GM18508 (cell line): ENCODE data around the gene XAB2.

ENCODE experiments used
- ATAC-seq: cut with Tn5 transposase; IDR thresholded peaks from one replicate; pipeline ENCODE4 v1.9.1; 2021; ENCODE audit warnings: moderate number of reproducible peaks; ENCODE audit not compliant: insufficient read depth, unreplicated experiment

Gene XAB2

DNA sequence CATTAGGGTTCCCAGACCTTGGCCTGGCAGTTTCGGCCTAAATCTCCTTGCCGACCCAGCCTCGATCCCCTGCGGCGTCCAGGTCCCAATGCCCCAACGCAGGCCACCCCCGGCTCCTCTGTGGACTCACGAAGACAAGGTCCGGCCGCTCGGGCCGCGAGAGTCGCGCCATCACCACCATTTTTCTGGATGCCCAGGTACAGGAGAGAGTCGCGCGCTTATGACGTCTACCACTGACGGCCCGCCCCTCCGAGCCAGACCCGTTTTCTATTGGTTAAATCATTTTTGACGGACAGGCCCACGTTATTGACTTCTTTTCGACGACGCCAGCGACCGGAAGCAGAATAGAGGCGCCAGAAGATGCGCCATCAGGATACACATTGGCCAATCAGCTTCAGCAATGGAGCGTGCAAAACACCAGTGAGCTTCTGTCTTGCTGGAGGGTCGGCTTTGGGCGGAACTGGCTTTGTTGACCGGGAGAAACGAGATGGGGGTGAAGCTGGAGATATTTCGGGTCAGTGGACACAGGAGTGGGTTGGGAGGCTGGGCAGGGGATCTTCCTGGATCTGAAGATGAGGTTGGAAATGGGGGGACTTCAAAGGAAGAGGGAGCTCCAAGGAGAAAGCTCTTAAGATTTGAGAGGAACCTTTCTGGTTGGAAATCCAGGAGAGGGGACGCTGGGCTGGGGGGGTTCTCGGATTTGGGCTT, at the start of gene XAB2, which contains the start of gene PET100:
XAB2 (minus strand) TSS at position 199 of the 708 bp plus-strand sequence; CDS start at position 181, 18 bp downstream.
PET100 (plus strand) TSS at position 447 of the 708 bp plus-strand sequence; CDS start at position 488, 41 bp downstream.
- ATAC-seq, result peak; percentile 77

DNA sequence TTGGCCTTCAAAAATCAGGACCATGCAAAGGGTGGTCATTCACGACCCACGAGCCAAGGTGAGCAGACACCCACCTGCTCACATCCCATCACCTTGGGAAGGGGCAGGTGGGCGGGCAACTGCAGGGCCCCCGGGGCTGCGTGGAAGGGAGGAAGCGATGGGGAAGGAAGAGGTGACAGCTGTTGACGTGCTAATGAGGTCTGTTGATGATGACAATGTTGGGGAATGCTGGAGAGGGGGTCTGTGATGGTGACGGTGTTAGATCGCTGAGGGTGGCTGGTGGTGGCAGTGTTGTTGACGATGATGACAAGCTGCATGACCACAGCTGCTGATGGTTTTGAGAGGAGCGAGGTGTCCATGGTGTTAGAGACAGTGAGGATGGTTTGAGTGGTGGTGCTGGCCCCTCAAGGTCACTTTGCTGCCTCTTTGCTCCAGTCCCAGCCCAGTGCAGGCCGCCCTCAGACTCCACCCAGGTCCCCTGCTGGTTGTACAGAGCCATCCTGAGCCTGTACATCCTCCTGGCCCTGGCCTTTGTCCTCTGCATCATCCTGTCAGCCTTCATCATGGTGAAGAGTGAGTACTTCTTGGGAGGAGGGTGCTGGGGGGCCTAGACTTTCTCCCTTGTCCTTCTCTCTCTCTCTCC, 48.4 kb upstream of the XAB2 start:
- ATAC-seq, result no peak

DNA sequence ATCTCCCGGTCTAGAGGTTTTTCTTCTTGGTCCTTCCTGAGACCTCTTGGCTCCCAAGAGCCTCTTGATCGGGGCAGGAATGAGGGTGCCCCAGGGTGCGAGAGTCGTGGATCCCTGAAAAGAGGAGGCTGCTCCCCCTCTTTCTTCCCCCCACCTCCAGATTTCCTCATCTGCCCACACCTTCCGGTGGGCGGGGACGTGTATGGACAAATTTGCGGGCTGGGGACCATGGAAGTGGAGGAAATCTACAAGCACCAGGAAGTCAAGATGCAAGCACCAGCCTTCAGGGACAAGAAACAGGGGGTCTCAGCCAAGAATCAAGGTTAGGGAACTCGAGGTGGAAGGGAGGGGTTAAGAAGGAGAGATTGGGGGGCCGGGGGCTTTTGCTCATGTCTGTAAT, 47.5 kb upstream of the XAB2 start, which contains the start of gene MCEMP1:
MCEMP1 (plus strand) TSS at position 237 of the 400 bp plus-strand sequence; CDS start at position 268, 31 bp downstream.
- ATAC-seq, result no peak

DNA sequence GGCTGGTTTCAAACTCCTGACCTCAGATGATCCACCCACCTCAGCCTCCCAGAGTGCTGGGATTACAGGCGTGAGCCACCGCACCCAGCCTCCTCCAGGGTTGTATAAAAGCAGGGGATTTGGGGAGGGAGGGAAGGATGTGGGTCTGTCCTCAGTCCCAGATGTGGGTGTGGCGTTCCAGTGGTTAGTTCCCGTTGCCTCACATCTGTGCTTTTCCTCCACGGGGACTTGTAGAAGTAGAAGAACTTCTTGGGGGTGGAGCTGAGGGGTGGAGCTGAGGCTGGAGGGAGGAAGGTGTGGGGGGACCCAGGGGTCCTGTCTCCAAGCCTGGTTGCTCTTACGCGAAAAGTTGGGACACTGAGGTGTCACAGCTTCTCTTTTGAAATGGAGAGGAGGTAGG, 47.0 kb upstream of the XAB2 start:
- ATAC-seq, result no peak

DNA sequence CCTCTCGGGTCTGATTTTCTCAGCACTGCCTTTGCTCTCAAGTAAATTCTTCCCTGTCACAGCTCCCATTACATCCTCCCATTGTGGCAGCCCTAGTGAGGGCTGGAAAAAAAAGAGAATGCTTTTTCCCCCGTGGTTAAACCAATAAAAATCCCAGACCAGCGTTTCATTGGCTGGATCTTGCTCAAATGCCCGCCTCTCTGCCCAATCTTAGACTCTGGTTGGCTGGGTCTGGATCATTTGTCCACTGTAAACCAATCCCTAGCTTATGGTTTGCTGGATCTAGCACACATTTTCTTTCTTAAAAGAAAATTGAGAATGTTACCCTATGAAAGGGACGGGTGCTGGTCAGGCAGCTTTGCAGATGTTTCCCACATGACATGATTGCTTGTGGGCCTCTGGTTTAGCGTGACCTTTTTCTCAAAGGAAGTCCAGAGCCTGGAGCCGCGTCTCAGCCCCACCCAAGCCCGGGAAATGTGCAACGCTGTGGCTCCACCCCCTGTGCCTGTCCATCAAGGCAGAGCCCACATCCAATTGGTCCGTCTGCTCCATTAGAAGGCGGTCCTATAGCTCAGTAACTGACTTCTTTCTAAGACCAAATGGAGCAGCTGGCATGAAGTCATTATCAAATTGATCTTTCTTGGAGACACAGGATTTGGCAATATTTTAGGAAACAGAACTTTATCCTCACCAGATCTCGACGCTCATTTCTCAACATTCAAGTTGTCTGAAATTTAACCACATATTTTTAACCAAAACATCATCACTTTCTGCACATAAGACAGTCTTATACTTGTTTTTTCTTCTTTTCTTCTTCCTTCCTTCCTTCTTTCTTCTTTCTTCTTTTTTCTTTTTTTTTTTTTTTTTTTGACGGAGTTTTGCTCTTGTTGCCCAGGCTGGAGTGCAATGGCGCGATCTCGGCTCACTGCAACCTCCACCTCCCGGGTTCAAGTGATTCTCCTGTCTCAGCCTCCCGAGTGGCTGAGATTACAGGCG, 45.0 kb upstream of the XAB2 start:
- no peak for ATAC-seq

DNA sequence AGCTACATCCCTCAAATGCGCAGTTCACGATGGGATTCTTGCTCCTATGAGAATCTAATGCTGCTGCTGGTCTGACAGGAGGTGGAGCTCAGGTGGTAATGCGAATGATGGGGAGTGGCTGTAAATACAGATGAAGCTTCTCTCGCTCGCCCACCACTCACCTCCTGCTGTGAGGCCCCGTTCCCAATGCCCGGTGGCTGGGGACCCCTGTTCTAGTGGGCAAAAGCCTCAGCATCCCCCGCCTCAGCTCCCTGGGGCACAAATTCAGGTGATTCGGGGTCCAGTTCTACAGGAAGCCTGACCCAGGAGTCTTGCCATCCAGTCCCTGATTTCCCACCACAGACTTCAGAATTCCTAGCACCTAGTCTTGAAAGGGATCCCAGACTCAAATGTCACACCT, 43.2 kb upstream of the XAB2 start:
- ATAC-seq, result no peak

DNA sequence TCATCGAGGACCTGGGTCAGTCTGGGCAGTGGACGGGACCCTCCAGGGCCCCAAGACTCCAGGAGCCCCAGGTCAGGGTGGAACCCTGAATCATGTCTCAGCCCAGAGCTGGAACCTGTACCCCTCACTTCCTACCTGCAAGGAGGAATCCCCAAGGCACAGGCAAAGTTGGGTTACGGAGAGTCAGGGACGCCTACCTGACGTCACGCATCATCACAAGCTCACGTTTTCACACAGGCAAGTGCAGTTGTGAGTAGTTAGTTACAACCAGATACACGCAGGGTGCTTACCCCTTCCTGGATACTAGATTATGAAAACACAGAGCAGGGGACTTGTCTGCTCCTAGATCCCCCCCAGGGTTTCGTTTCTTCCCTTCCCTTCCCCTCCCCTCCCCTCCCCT, 41.4 kb upstream of the XAB2 start:
- ATAC-seq, result no peak

DNA sequence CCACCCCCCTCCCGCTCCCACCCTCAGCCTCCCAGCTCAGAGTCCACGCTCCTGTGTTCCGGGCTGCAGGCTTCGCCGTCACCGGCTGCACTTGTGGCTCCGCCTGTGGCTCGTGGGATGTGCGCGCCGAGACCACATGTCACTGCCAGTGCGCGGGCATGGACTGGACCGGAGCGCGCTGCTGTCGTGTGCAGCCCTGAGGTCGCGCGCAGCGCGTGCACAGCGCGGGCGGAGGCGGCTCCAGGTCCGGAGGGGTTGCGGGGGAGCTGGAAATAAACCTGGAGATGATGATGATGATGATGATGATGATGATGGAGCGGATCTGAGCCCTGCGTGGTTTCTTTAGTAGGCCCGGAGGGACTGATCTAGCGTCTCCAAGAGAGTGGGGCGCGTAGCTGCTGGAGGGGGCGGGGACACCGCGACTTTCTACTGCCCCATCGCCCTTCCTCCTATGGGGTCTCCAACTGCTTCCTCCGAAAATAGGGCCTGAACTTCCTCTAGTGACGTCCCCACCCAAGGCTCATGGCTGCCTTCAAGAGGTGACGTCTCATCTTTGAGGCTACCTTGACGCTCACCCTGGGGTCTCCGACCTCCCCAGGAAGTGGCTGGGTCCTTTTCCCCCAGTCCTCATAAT, 40.9 kb upstream of the XAB2 start:
- no peak for ATAC-seq

DNA sequence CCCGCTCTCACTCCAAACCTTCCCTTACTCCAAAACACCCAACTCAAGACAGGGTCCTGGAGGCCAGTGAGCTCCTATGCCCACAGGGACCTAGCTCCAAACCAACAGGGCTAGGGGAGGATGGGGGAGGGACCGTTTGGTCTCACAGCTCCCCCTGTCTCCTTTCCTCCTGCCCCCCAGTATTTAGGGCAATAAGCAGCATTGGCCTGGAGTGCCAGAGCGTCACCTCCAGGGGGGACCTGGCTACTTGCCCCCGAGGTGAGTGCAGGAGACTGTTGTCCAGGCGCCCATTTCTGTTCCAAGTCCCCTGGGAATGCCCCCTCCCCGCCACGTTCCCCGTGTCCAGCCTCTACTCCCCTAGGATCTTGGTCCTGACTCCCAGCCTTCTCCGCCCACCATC, 40.3 kb upstream of the XAB2 start:
- ATAC-seq, result no peak

DNA sequence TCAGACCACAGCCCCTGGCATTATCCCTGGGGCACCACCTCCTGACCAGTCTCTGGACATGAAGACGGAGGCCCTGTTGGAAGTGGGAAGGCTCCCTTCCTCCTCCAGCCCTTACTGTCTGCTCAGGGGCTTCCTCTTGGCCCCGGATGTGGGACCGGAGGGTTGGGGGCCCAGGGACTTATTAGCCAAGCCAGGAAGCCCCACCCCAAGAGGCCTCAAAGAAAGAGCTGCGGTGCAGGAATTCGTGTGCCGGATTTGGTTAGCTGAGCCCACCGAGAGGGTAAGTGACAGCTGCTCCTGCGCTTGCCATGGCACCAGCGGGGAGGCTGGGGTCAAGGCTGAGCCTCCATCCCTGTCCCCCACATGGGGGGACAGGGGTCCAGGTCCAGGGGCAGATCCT, 39.5 kb upstream of the XAB2 start, which contains the start of gene RETN:
RETN (plus strand) TSS at position 208 of the 400 bp plus-strand sequence. CDS start 278 bp downstream, outside the sequence.
- ATAC-seq, result no peak

DNA sequence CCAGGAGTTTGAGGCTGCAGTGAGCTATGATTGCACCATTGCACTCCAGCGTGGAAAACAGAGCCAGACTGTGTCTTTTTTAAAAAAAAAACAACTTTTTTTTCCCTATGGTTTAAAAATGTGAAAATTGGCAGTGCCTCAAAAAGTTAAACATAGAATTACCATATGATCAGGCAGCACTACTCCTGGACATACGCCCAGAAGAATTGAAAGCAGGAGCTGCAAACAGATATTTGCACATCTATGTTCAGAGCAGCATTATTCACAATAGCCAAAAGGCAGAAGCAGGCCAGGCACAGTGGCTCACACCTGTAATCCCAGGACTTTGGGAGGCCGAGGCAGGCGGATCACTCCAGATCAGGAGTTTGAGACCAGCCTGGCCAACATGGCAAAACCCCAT, 35.7 kb upstream of the XAB2 start:
- ATAC-seq, result no peak

DNA sequence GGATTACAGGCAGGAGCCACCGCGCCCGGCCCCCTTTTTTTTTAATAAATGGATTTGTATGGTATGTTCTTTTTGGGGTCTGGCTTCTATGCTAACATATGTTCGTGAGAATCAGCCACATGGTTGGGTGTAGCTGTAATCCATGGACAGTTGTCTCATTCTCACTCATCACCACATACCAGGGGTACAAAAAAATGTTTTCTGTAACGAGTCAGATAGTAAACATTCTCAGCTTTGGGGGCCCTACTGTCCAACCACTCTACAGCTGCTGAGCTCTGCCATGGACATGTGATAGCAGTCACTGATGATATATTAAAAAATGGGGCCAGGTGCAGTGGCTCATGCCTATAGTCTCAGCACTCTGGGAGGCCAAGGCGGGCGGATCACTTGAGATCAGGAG, 34.4 kb upstream of the XAB2 start:
- no peak for ATAC-seq

DNA sequence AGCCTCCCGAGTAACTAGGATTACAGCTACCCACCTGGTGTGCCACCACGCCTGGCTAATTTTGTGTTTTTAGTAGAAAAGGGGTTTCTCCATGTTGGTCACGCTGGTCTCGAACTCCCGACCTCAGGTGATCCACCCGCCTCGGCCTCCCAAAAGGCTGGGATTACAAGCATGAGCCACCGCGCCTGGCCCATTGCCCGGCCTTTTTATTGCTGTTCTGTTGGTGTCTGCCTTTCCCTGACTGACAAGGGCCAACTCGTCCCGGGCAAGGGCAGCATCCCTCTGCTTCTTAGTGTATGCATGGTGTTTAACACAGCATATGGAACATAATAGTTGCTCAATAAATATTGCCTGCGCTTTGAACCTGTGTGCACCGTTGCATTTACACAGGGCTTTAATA, 33.3 kb upstream of the XAB2 start:
- ATAC-seq, result no peak

DNA sequence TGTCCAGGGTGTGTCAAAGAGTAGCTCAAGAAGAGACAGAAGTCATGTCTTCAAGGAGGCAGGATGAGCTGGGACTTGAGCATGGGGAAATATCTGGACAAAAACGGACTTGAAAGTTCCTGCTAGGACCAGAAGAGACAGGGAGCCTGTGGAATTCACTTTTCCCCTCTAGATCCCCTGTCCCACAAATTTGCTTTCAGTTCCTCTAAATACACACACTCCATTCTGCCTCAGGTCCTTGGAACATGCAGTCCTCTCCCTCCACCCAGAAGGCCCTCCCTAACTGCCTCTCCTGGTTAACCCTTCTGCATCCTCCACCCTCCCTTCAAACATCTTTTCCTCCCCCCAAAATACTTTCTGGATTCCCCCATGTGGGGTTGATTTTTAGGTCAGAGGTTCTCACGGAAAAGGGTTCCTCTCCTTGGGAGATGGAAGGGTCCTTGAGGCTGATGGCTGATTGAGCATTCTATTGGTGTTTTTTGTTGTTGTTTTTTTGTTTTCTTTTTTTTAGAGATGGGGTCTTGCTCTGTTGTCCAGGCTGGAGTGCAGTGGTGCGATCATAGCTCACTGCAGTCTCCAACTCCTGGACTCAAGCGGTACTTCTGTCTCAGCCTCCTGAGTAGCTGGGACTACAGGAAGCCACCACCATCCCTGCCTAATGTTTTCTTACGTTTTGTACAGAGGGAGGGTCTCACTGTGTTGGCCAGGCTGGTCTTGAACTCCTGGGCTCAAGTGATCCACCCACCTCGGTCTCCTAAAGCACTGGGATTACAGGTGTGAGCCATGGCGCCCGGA, 32.6 kb upstream of the XAB2 start:
- ATAC-seq, result no peak

DNA sequence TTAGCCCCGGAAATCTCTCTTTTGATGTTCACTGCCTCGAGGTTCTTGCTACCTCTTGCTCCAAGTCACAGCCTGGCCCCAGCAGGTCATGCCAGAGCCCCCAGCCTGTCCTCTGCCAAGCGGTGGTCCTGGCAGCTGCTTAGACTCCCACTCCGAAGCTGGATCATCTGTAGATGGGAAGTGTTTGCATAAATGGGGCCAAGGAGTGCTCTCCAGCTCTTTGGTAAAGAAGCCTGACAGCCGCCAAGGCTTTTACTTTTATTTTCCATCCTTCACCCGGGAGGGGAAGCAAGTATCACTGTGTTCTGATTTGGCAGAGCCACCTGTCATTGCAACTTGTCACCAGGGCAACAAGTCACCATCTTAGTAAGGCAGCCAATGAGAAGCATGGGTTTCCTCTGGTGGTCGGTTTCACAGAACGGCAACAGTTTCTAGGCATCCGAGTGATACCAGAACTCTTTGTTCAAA, 28.9 kb upstream of the XAB2 start:
- ATAC-seq, result no peak

DNA sequence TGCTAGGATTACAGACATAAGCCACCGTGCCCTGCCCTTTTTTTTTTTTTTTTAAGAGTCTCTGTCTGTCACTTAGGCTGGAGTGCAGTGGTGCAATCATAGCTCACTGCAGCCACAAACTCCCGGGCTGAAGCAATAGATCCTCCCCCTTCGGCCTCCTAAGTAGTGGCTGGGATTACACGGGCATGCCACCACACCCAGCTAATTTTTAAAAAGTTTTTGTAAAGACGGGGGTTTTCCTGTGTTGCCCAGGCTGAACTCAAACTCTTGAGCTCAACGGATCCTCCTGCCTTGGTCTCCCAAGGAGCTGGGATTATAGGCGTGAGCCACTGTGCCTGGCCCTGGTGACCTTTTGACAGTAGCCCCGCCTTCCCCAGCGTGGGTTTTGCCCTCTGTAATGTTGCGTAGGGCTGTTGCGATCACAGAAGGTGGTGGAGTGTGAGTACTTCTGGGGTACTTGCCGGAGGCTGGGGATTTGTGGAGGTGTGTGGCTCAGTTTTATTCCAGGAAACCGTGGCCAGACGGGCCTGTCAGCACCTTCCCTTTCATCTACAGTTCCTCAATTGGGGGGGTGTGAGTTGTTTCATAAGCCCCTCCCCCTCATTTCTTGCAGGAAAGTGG, 27.9 kb upstream of the XAB2 start:
- ATAC-seq, result no peak

DNA sequence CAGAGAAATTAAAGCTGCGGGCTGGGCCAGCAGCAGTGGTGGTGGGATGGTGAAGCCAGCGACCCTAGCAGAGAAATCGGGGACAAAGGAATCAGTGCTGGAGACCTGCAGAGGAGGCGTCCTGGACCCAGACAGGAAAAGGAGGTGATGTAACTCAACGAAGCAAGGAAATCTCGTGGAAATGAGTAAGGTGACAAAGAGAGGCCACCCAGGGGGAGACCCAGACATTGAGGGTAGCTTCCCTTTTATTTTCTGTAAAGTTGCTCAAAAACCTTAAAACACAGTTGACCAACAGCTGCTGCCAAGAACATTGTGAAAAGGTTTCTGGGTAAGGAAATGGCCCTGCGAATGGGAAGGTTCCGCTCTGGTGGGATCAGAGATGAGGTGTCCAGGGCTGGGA, 26.2 kb upstream of the XAB2 start:
- ATAC-seq, result no peak

DNA sequence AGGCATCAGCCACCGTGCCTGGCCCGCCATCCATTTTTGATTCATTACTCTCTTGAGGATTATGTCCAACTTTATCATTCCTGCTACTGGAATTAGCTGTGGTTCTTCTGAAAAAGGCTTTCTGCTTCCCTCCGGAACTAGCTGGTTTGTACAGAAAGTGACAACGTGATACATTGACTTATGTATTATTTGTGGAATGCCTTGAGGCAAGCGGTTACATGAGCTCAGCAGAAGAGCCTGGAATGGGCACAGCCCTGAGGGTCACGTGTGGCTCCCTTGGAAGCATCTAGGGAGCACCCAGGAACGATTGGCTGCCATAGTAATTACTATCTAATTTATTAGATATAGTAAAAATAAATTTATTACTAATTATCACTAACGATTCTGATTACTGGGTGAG, 25.1 kb upstream of the XAB2 start:
- no peak for ATAC-seq
